H1 (cell line): ENCODE results near the gene NFYA.

Source experiments
- BCL11A ChIP-seq, 2 experiments: IDR thresholded peaks; one replicate each; pipeline ENCODE4 v1.6.1; 2011; ENCODE audit warnings: low read depth in 2 of 2, low read length in 2 of 2, mild to moderate bottlenecking in 2 of 2
- CREB1 ChIP-seq: IDR thresholded peaks from 2 replicates; pipeline ENCODE4 v1.6.1; 2012; ENCODE audit warnings: inconsistent platforms
- HDAC6 ChIP-seq: IDR thresholded peaks from one replicate; pipeline ENCODE4 v1.7.1; 2012; ENCODE audit warnings: low read depth, mild to moderate bottlenecking, inconsistent platforms, low read length, moderate library complexity
- SIN3A ChIP-seq, 2 experiments: IDR thresholded peaks in 1 of 2; conservative IDR thresholded peaks in 1 of 2; 2 replicates each; pipeline ENCODE4 v1.6.1; 2011 to 2012; ENCODE audit warnings: low read length in 2 of 2, improper control_type of control experiment in 1 of 2, low read depth in 1 of 2, mild to moderate bottlenecking in 1 of 2
- TAF1 ChIP-seq: IDR thresholded peaks from 2 replicates; pipeline ENCODE4 v1.6.1; 2011; ENCODE audit warnings: mild to moderate bottlenecking, low read depth, low read length
- TEAD4 ChIP-seq: IDR thresholded peaks from 2 replicates; pipeline ENCODE4 v1.6.1; 2012; ENCODE audit warnings: low read depth, low read length, inconsistent platforms, mixed read lengths
- YY1 ChIP-seq: IDR thresholded peaks from 2 replicates; pipeline ENCODE4 v1.6.1; 2011; ENCODE audit warnings: low read depth, mild to moderate bottlenecking, low read length
- ZNF274 ChIP-seq: IDR thresholded peaks from 2 replicates; pipeline ENCODE4 v1.7.0; 2012; ENCODE audit warnings: low read length, borderline replicate concordance; ENCODE audit errors: extremely low read depth
- TF ChIP-seq, protein P1 (sequence below), 3 experiments: IDR thresholded peaks; 1 replicate in 2 of 3; 2 replicates in 1 of 3; pipeline versions ENCODE4 v1.5.1 to v1.6.1; 2011; ENCODE audit warnings: low read length in 3 of 3, mild to moderate bottlenecking in 3 of 3, inconsistent platforms in 2 of 3, low read depth in 1 of 3, moderate library complexity in 1 of 3; ENCODE audit not compliant: insufficient read depth in 1 of 3; ENCODE audit errors: control extremely low read depth in 1 of 3
- TF ChIP-seq, protein P2 (sequence below): IDR thresholded peaks from 2 replicates; pipeline ENCODE4 v1.6.1; 2012; ENCODE audit warnings: inconsistent platforms

DNA sequence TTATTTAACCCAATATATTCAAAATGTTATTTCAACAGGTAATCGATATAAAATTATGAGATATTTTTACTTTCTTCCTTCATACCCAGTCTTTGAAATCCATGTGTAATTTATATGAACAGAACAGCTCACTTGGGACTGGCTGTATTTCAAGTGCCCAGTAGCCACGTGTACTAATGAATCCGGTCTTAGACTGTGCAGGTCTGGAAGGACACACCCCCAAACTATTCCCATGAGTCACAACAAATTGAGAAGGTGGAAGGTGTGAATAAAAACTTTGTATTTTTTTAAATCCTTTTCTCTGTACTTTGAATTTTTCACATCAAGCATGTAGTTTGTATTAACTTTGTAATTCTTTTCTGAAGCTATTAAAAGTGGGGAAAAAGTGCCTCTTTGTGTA is 36.6 kb upstream of the NFYA start:
- TF ChIP-seq SIN3A (conservative IDR thresholded peaks at IDR 0.05 in 1 of 2, IDR thresholded peaks at IDR 0.05 in 1 of 2; ENCODE audit: low read depth in 1 of 2, low read length in 2 of 2) (no peak), HDAC6 (no peak), TEAD4 (no peak), ZNF274 (no peak), BCL11A (IDR thresholded peaks at IDR 0.05; ENCODE audit: low read depth in 2 of 2, low read length in 2 of 2) (no peak), YY1 (no peak), TAF1 (no peak), CREB1 (no peak)
- TF ChIP-seq, protein P1, sequence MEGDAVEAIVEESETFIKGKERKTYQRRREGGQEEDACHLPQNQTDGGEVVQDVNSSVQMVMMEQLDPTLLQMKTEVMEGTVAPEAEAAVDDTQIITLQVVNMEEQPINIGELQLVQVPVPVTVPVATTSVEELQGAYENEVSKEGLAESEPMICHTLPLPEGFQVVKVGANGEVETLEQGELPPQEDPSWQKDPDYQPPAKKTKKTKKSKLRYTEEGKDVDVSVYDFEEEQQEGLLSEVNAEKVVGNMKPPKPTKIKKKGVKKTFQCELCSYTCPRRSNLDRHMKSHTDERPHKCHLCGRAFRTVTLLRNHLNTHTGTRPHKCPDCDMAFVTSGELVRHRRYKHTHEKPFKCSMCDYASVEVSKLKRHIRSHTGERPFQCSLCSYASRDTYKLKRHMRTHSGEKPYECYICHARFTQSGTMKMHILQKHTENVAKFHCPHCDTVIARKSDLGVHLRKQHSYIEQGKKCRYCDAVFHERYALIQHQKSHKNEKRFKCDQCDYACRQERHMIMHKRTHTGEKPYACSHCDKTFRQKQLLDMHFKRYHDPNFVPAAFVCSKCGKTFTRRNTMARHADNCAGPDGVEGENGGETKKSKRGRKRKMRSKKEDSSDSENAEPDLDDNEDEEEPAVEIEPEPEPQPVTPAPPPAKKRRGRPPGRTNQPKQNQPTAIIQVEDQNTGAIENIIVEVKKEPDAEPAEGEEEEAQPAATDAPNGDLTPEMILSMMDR (IDR thresholded peaks at IDR 0.05; ENCODE audit: control extremely low read depth in 1 of 3, insufficient read depth in 1 of 3, low read depth in 1 of 3, low read length in 3 of 3) = no peak
- TF ChIP-seq, protein P2, sequence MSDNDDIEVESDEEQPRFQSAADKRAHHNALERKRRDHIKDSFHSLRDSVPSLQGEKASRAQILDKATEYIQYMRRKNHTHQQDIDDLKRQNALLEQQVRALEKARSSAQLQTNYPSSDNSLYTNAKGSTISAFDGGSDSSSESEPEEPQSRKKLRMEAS = no peak
